ENCODE data around the gene MMRN2. TPM values are rescaled to one million over a fixed set of nuclear protein-coding genes. Genes with fewer than 3 reads are reported as not detected.
"Not testable (repeated sequence)": the region's sequence is repeated elsewhere in the genome, so short reads cannot be mapped to it uniquely, and the experiment has no call there.

MMRN2 gene
- total RNA-seq, 1 donor from 2014 or later = 0.40 TPM

DNA sequence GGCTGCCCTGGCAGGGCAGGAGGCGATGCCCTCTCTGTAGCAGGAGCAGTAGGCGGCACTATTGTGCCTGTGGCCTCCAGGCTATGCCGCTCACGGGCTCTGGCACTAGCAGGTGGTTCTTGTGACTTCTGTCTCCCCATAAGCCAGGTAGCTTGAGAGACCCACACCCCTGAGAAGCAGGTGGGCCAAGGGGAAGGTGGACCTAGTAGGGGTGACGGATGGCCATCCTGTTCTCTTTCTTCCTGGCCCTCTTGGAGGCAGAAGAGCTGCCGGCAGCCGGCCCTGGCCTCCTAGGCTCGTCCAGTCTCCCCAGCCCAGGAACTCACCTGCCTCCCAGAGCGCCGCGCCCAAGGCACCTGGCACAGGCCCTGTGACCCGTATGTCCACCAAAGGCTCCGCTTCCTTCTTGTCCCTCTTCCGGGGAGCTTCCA is 15.4 kb downstream of the MMRN2 start:
- TF ChIP-seq, protein P1, sequence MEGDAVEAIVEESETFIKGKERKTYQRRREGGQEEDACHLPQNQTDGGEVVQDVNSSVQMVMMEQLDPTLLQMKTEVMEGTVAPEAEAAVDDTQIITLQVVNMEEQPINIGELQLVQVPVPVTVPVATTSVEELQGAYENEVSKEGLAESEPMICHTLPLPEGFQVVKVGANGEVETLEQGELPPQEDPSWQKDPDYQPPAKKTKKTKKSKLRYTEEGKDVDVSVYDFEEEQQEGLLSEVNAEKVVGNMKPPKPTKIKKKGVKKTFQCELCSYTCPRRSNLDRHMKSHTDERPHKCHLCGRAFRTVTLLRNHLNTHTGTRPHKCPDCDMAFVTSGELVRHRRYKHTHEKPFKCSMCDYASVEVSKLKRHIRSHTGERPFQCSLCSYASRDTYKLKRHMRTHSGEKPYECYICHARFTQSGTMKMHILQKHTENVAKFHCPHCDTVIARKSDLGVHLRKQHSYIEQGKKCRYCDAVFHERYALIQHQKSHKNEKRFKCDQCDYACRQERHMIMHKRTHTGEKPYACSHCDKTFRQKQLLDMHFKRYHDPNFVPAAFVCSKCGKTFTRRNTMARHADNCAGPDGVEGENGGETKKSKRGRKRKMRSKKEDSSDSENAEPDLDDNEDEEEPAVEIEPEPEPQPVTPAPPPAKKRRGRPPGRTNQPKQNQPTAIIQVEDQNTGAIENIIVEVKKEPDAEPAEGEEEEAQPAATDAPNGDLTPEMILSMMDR (conservative IDR thresholded peaks at IDR 0.05) = no peak
- peaks cover 15% of the 10 kb centered on the region for H3K4me1 Mint-ChIP-seq
- no peak overlapping the region for H3K4me3 Mint-ChIP-seq
- no peaks in the 10 kb centered on the region for H3K27me3 Mint-ChIP-seq (ENCODE audit: low read depth)
- H3K9me3 Mint-ChIP-seq = no peaks in the 10 kb centered on the region
- H3K27ac Mint-ChIP-seq (ENCODE audit: unreplicated experiment) = no peak overlapping the region
- no peaks in the 10 kb centered on the region for H3K36me3 Mint-ChIP-seq (ENCODE audit: low read depth)
- DNase-seq (ENCODE audit: low read depth, low spot score) = no peak

DNA sequence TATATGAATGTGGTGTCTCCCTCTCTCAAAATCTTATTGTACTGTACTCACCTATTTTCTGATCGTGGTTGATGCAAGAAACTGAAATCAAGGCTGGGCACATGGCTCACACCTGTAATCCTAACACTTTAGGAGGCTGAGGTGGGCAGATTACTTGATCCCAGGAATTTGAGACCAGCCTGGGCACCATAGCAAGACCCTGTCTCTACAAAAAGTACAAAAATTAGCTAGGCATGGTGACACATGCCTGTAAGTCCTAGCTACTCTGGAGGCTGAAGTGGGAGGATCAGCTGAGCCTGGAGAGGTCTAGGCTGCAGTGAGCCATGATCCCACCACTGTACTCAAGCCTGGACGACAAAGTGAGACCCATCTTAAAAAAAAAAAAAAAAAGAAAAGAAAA is 16.0 kb downstream of the MMRN2 start:
- Mint-ChIP-seq H3K9me3 (no peaks in the 10 kb centered on the region), H3K27ac (ENCODE audit: unreplicated experiment) (no peak overlapping the region), H3K36me3 (ENCODE audit: low read depth) (no peaks in the 10 kb centered on the region), H3K27me3 (ENCODE audit: low read depth) (no peaks in the 10 kb centered on the region), H3K4me3 (no peak overlapping the region), H3K4me1 (peaks cover 10% of the 10 kb centered on the region)
- TF ChIP-seq, protein P1 (conservative IDR thresholded peaks at IDR 0.05) = no peak
- no peak for DNase-seq (ENCODE audit: low read depth, low spot score)

DNA sequence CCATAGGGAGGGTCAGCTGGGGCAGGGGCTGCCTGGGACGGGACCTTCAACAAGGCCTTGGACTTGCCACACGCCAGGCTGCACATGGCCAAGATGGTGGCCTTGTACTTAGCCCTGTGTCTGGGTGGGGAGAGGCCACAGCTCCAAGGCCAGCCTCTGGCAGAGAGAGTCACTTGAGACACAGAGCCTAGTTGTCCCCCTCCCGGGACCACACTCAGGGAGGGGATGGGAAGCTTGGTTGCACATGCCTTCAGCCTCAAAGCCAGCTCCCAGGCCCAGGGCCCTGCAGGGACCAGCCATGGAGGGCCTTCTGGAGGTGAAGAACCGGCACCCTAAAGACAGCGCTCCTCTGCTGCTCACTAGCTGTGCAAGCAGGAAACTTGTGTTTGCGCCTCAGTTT is 16.7 kb downstream of the MMRN2 start:
- TF ChIP-seq, protein P1 (conservative IDR thresholded peaks at IDR 0.05) = no peak
- no peaks in the 10 kb centered on the region for H3K27me3 Mint-ChIP-seq (ENCODE audit: low read depth)
- no peak for DNase-seq (ENCODE audit: low read depth, low spot score)

DNA sequence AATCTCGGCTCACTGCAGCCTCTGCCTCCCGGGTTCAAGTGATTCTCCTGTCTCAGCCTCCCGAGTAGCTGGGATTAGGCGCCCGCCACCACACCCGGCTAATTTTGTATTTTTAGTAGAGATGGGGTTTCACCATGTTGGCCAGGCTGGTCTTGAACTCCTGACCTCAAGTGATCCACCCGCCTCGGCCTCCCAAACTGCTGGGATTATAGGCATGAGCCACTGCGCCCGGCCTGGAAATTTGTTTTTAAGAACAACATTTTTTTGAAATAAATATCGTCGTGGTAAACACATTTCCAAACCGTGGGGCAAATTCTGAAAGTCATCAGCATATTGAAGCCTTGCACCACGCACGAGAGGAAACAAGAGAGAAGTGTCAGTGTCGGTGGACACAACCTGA is 17.3 kb downstream of the MMRN2 start:
- H3K27me3 Mint-ChIP-seq (ENCODE audit: low read depth); H3K27ac Mint-ChIP-seq (ENCODE audit: unreplicated experiment); H3K4me3 Mint-ChIP-seq; H3K4me1 Mint-ChIP-seq; DNase-seq (ENCODE audit: low read depth, low spot score); H3K9me3 Mint-ChIP-seq; H3K36me3 Mint-ChIP-seq (ENCODE audit: low read depth): not testable (repeated sequence)

More for the DNA sequence above, 16.7 kb downstream of the MMRN2 start:
- Mint-ChIP-seq H3K4me1 (peaks cover 8% of the 10 kb centered on the region), H3K36me3 (ENCODE audit: low read depth) (no peaks in the 10 kb centered on the region), H3K4me3 (no peak overlapping the region), H3K27ac (ENCODE audit: unreplicated experiment) (no peak overlapping the region), H3K9me3 (no peaks in the 10 kb centered on the region)

DNA sequence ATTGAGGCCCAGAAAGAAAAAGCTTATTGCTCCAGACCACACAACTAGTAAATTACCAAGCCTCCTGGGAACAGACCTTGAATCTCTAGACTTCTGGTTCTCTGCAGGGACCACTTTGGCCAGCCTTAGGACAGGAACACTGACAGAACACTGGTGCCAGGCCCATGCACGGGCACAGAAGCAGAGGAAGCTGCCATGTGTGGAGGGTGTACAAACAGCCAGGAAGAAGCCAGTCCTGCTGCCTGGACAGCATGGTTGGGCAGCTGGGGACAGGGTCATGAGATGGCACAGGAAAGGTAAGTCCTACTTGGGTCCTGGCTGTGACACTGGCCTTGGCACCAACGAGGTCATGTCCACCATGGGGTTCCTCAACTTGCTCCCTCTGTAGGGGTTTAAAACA is 19.2 kb downstream of the MMRN2 start:
- no peaks in the 10 kb centered on the region for H3K9me3 Mint-ChIP-seq
- H3K4me1 Mint-ChIP-seq = peaks cover 4% of the 10 kb centered on the region
- no peak overlapping the region for H3K4me3 Mint-ChIP-seq
- H3K36me3 Mint-ChIP-seq (ENCODE audit: low read depth) = no peaks in the 10 kb centered on the region
- TF ChIP-seq, protein P1 (conservative IDR thresholded peaks at IDR 0.05) = no peak
- no peak overlapping the region for H3K27ac Mint-ChIP-seq (ENCODE audit: unreplicated experiment)
- no peaks in the 10 kb centered on the region for H3K27me3 Mint-ChIP-seq (ENCODE audit: low read depth)
- no peak for DNase-seq (ENCODE audit: low read depth, low spot score)

DNA sequence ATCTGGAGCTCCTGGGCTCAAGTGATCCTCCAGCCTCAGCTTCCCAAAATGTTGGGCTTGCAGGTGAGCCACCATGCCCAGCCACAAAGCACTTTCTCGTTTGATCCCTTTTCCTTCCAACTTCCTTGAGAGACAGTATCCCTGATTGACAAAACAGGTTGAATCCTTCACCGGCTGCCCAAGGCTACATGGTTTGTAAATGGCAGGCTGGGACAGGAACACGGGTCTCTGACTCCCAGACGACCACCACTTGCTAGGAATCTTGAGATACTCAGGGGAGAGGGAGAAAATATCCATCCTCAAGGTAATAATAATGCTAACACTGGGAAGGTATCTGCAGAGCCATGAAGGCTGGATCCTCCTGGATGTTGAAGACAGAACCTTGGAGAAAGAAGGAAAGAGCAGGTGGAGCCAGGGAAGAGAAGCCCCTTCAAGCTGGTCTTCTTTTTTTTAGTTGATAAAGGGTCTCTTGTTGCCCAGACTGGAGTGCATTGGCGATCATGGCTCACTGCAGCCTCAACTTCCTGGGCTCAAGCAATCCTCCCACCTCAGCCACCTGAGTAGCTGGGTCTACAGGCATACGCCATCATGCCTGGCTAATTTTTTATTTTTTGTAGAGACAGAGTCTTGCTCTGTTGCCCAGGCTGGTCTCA is 19.8 kb downstream of the MMRN2 start:
- H3K36me3 Mint-ChIP-seq (ENCODE audit: low read depth) = no peaks in the 10 kb centered on the region
- peaks cover 4% of the 10 kb centered on the region for H3K4me1 Mint-ChIP-seq
- H3K9me3 Mint-ChIP-seq = no peaks in the 10 kb centered on the region
- no peaks in the 10 kb centered on the region for H3K27me3 Mint-ChIP-seq (ENCODE audit: low read depth)
- no peak for DNase-seq (ENCODE audit: low read depth, low spot score)
- TF ChIP-seq, protein P1 (conservative IDR thresholded peaks at IDR 0.05) = no peak
- H3K4me3 Mint-ChIP-seq = no peak overlapping the region
- H3K27ac Mint-ChIP-seq (ENCODE audit: unreplicated experiment) = no peak overlapping the region

Data from neural crest cell (in vitro differentiated cells).